GM12873 (cell line): ENCODE data around the gene PANK1.

Experiments
- TF ChIP-seq, protein P1 (sequence below): IDR thresholded peaks from 2 replicates; pipeline ENCODE4 v1.5.1; 2012; ENCODE audit warnings: low read depth, mild to moderate bottlenecking, moderate library complexity, low read length, control low read depth; ENCODE audit not compliant: insufficient read depth; ENCODE audit errors: missing control alignments

Gene PANK1

DNA sequence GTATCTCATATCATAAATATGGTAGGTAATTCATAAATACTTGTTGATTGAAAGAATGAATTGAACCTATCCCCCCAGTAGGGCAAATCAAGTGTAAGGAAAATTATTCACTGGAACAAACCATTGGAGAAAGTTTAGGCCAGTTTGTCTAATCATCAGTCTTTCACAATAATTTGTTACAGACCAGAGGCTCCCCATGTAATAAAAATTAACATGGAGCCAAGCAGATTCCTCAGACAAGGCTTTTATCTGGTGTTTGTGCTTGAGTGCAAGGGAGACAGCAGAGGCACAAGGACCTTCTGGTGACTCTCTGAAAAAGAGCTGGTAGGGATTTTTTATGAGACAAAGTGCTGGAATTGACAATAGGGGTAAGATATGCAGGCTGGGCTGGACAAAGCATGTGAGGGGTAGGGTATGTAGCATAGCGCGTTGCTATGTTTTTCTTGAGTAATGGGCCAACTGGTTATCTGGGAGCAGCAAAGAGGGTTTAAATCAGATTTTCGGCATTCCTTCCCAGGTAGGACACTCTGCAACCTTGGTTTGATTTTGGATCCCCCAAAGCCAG lies 7.8 kb upstream of the PANK1 start:
- TF ChIP-seq, protein P1, sequence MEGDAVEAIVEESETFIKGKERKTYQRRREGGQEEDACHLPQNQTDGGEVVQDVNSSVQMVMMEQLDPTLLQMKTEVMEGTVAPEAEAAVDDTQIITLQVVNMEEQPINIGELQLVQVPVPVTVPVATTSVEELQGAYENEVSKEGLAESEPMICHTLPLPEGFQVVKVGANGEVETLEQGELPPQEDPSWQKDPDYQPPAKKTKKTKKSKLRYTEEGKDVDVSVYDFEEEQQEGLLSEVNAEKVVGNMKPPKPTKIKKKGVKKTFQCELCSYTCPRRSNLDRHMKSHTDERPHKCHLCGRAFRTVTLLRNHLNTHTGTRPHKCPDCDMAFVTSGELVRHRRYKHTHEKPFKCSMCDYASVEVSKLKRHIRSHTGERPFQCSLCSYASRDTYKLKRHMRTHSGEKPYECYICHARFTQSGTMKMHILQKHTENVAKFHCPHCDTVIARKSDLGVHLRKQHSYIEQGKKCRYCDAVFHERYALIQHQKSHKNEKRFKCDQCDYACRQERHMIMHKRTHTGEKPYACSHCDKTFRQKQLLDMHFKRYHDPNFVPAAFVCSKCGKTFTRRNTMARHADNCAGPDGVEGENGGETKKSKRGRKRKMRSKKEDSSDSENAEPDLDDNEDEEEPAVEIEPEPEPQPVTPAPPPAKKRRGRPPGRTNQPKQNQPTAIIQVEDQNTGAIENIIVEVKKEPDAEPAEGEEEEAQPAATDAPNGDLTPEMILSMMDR, result no peak

DNA sequence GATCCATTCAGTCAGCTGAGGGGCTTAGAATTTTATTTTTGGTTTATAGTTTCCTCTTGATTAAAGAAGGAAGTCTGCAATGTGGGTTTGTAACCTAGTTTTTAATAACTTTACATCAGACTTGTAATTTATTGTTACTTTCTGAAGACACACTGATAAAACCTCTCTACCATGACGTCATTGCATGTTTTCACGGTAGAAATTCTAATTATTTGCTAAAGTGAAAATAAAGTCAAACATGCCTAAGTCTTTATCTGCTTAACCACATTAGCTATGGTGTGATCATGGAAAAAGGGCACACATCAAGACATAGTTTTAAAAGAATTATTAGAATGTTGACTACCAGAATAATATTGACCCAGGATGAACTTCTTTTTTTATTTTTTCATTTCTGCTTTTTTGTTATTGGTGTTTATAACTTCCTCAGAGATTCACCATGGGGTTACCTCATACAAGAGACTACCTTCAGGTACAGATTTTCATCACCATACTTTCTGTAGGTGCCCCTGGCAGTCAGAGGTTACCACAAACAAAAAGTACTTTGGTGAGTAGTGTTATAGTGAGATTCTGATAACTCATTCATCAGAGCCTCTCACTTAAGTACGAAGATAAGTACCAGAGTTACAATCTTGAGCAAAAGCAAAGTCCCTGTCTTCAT lies 7.0 kb upstream of the PANK1 start:
- TF ChIP-seq, protein P1, result no peak

DNA sequence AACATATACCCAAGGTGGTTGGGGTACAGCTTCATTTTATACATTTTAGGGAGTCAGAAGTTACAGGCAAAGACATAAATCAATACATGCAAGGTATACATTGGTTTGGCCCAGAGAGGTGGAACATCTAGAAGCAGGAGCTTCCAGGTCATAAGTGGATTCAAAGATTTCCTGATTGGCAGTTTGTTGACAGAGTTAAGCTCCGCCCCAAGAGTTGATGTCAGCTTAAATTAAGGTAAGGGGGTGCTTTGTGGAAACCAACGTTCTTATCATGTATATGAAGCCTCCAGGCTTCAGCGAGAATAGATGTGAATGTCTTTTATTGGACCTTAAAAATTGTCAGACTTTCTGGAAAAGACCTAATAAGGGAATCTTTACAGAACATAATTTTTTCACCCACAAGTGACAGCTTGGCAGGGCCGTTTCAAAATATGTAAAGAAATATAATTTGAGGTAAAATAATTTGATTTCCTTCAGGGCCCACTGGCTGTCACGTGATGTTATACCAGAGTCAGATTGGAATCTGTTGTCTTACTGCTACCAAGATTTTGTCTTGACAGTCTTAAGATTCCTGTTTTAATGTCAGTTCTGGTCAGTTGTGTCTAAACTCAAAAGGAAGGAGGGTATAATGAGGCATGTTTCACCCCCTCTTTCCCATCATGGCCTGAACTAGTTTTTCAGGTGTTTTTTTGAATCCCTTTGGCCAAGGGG lies 6.3 kb upstream of the PANK1 start:
- TF ChIP-seq, protein P1, result no peak

DNA sequence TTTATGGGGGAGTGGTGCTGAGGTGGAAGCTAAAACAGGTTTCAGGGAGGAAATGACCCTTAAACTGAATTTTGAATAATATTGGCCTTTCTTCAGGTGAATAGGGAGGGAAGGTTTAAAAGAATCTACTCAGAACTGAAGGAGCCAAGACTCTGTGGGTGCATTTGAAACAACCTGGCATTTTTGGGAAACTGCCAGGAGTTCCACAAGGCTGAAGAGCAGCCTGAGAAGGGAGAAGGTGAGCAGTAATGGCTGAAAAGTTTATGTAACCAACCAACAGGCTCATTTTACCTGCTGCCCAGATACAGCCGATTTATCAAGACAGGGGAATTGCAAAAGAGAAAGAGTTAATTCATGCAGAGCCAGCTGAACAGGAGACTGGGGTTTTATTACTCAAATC lies 4.0 kb upstream of the PANK1 start:
- TF ChIP-seq, protein P1, result no peak

DNA sequence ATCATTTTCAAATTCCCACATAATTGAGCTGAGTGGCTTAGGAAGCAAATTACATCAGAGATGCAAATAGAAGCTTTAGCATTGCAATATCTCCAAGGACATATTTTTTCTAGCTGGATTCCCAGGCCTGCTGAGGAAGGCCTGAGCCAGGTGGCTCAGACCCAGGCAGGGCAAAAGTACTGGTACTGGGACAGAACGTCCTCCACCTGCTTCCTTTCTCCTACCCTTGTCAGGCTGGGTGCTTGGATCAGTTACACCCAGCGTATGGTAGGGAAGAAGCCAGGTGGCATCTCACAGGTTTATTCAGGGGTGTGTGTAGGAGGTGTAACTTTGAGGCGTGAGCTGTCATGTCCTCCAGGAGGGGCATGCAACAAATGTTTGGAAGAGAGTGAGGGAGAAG lies 3.0 kb upstream of the PANK1 start:
- TF ChIP-seq, protein P1, result no peak

DNA sequence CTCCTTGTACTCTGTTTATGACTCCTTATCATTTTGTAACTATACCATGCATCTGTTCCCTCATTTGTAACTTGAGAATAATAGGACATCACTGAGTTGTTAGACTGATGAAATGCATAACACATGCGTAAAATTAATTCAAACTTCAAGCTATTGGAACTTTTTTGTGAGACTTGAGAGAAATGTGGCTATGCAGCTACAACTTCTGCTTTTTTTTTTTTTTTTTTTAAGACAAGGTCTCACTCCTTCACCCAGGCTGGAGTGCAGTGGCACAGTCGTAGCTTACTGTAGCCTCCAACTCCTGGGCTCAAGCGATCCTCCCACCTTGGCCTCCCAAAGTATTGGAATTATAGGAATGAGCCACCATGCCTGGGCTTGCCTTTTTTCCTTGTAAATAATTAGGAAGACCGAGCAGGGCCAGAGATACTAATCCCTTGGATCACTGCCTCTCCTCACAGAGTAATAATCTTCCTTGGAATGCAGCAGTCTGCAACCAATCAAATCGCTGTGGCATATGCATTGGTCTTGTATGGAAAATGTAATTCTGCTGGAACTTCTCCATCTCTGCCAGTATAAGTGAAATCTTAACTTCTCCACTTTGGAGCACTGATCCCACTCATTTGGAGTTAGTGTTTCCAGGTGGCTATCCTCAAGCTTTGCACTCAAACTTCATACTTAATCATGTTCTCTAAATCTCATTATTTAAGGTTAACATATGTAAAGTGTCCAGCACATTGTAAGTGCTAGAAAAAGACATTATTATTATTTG lies 2.0 kb upstream of the PANK1 start:
- TF ChIP-seq, protein P1, result no peak

DNA sequence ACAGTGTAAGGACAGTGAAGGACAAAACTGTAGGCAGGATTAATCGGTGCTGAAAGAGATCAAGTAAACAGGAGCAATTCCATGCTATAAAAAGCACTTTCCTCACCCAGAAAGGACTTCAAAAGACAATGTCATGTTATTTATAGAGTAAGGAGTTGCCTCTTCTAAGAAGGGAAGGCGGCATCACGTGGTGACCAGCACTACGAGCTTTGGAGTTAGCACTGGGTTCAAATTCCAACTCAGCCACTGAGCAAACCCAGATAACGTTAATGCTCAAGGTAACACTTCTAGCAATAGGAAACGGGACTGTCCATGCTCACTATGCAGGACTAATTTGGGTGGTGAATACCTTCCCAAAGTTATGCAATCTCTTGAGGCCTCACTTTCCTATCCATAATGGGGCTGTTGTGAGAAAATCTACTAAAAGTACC lies 715 bp upstream of the PANK1 start:
- TF ChIP-seq, protein P1, result no peak
